Common myeloid progenitor, CD34-positive (primary cell): ENCODE results near the gene DEFB123.
A peak's percentile ranks its signal among the peaks of the same experiment; 100 is the strongest.

Experiments used
- CTCF ChIA-PET: fragments of 350-600 bp; sonication (Branson Sonifier 250); formaldehyde crosslinking; loops from one replicate; lab custom pipeline; 2021; ENCODE audit warnings: antibody characterized with exemption; lab: Charles Lee
- POLR2A ChIA-PET: fragments of 350-600 bp; sonication (Branson Sonifier 250); formaldehyde crosslinking; loops from one replicate; lab custom pipeline; 2021; ENCODE audit warnings: antibody characterized with exemption; lab: Charles Lee
- DNase-seq, 3 donors: peaks; one replicate each; pipeline versions ENCODE4 v3.0.0 to v3.0.0-alpha.2; 2013
- H3K27ac ChIP-seq, 2 experiments: 1 replicate in 1 of 2; 2 replicates in 1 of 2; pipeline ENCODE4 v1.7.0; 2013; ENCODE audit warnings: inconsistent platforms in 2 of 2, low read length in 2 of 2, mild to moderate bottlenecking in 2 of 2, low read depth in 1 of 2, moderate library complexity in 1 of 2; ENCODE audit not compliant: severe bottlenecking in 2 of 2, insufficient read depth in 1 of 2, poor library complexity in 1 of 2
- H3K27me3 ChIP-seq, 5 experiments: replicated peaks in 2 of 5; 1 replicate in 3 of 5; 2 replicates in 2 of 5; pipeline versions ENCODE4 v1.6.1 to v1.7.0; 2013; ENCODE audit warnings: low read length in 4 of 5, mild to moderate bottlenecking in 2 of 5, moderate library complexity in 2 of 5, inconsistent platforms in 1 of 5; ENCODE audit not compliant: insufficient read depth in 5 of 5, control insufficient read depth in 4 of 5
- H3K36me3 ChIP-seq, 4 experiments: 1 replicate in 2 of 4; 2 replicates in 2 of 4; pipeline versions ENCODE4 v1.6.1 to v1.7.0; 2013; ENCODE audit warnings: low read length in 3 of 4, control low read depth in 1 of 4, mild to moderate bottlenecking in 1 of 4; ENCODE audit not compliant: control insufficient read depth in 4 of 4, insufficient read depth in 4 of 4
- H3K4me1 ChIP-seq, 4 experiments: 1 replicate in 3 of 4; 2 replicates in 1 of 4; pipeline versions ENCODE4 v1.6.1 to v1.7.1; 2013; ENCODE audit warnings: low read length in 3 of 4, mild to moderate bottlenecking in 3 of 4, control low read depth in 1 of 4, inconsistent platforms in 1 of 4, moderate library complexity in 1 of 4; ENCODE audit not compliant: control insufficient read depth in 4 of 4, insufficient read depth in 4 of 4; ENCODE audit errors: control extremely low read depth in 1 of 4
- H3K4me3 ChIP-seq, 7 experiments: 1 replicate in 4 of 7; 2 replicates in 3 of 7; pipeline versions ENCODE4 v1.5.1 to v1.7.0; 2013; ENCODE audit warnings: mild to moderate bottlenecking in 7 of 7, low read length in 6 of 7, moderate library complexity in 6 of 7, inconsistent platforms in 2 of 7, low read depth in 2 of 7, control low read depth in 1 of 7; ENCODE audit not compliant: insufficient read depth in 4 of 7, control insufficient read depth in 1 of 7; ENCODE audit errors: extremely low read depth in 1 of 7
- H3K9me3 ChIP-seq, 5 experiments: 1 replicate in 4 of 5; 2 replicates in 1 of 5; pipeline versions ENCODE4 v1.6.1 to v1.7.1; 2013; ENCODE audit warnings: low read length in 4 of 5, mild to moderate bottlenecking in 2 of 5, inconsistent platforms in 1 of 5, low read depth in 1 of 5, moderate library complexity in 1 of 5; ENCODE audit not compliant: control insufficient read depth in 4 of 5, insufficient read depth in 2 of 5; ENCODE audit errors: control extremely low read depth in 1 of 5
- WGBS: methylation state at CpG from one replicate; pipeline ENCODE4 v1.1.5; 2013; ENCODE audit not compliant: insufficient coverage; 5-methylcytosine and 5-hydroxymethylcytosine counted together

DEFB123 gene

GRCh38 chr20:31485450-31486339 lies 45.3 kb downstream of the DEFB123 start:
- Histone ChIP-seq H3K27me3 (peaks cover 0 to 18% (median 0%) of the 10 kb centered on the region in 5 experiments), H3K4me3 (peak overlapping the region in 3 of 7 experiments; percentile 50 to 63 (median 51)), H3K9me3 (peaks cover 0 to 4% (median 0%) of the 10 kb centered on the region in 5 experiments), H3K4me1 (peaks cover 0 to 31% (median 9%) of the 10 kb centered on the region in 4 experiments), H3K27ac (no peak overlapping the region), H3K36me3 (no peaks in the 10 kb centered on the region)
- DNase-seq, result peak in 2 of 3 donors; percentile 37 to 44
- CTCF ChIA-PET, result interaction anchor here (1.0 to 13.7 kb wide), 2 partner anchors 16 to 27 kb away, joined by 3 to 99 read pairs; no protein-coding TSS in a partner anchor
- WGBS, result 12% methylated on average over 18 of the region's 31 CpGs
- POLR2A ChIA-PET, result no interaction called here

- no peak overlapping the region for H3K4me3 ChIP-seq
- ChIA-PET CTCF (interaction anchor here (0.9 to 13.7 kb wide), 4 partner anchors 8 to 29 kb away, joined by 3 to 99 read pairs (median 4); no protein-coding TSS in a partner anchor), POLR2A (no interaction called here)
- H3K27ac ChIP-seq, result no peak overlapping the region
- H3K9me3 ChIP-seq, result peaks cover 0 to 4% (median 0%) of the 10 kb centered on the region in 5 experiments
- no peaks in the 10 kb centered on the region for H3K36me3 ChIP-seq
- H3K27me3 ChIP-seq, result peaks cover 0 to 18% (median 0%) of the 10 kb centered on the region in 5 experiments
- DNase-seq, result no peak
- H3K4me1 ChIP-seq, result peaks cover 0 to 31% (median 9%) of the 10 kb centered on the region in 4 experiments
- 100% methylated on average over 1 of the region's 2 CpGs for WGBS
Measured at GRCh38 chr20:31488115-31488514, 47.7 kb downstream of the DEFB123 start.

GRCh38 chr20:31489152-31489551 lies 48.7 kb downstream of the DEFB123 start:
- CTCF ChIA-PET, result interaction anchor here (0.9 to 13.7 kb wide), 4 partner anchors 13 to 30 kb away, joined by 3 to 99 read pairs (median 6); no protein-coding TSS in a partner anchor
- no peak for DNase-seq
- H3K36me3 ChIP-seq, result no peaks in the 10 kb centered on the region
- H3K9me3 ChIP-seq, result peaks cover 0 to 4% (median 0%) of the 10 kb centered on the region in 5 experiments
- peaks cover 0 to 15% (median 0%) of the 10 kb centered on the region in 5 experiments for H3K27me3 ChIP-seq
- peaks cover 0 to 31% (median 9%) of the 10 kb centered on the region in 4 experiments for H3K4me1 ChIP-seq
- POLR2A ChIA-PET, result no interaction called here
- no peak overlapping the region for H3K27ac ChIP-seq
- no peak overlapping the region for H3K4me3 ChIP-seq
- WGBS, result 100% methylated on average over 2 of the region's 3 CpGs

GRCh38 chr20:31490752-31491151 lies 50.3 kb downstream of the DEFB123 start:
- Histone ChIP-seq H3K9me3 (no peaks in the 10 kb centered on the region), H3K27ac (no peak overlapping the region), H3K36me3 (no peaks in the 10 kb centered on the region), H3K4me3 (no peak overlapping the region), H3K27me3 (peaks cover 0 to 4% (median 0%) of the 10 kb centered on the region in 5 experiments), H3K4me1 (peaks cover 0 to 25% (median 7%) of the 10 kb centered on the region in 4 experiments)
- CTCF ChIA-PET, result interaction anchor here (13.7 kb wide), 1 partner anchor 11 kb away, joined by 99 read pairs; no protein-coding TSS in a partner anchor
- DNase-seq, result no peak
- POLR2A ChIA-PET, result interaction anchor here (0.7 kb wide), 1 partner anchor 233 kb away, joined by 3 read pairs; no protein-coding TSS in a partner anchor
- WGBS, result 96% methylated on average over 3 of the region's 3 CpGs

GRCh38 chr20:31494131-31494530 lies 53.7 kb downstream of the DEFB123 start:
- H3K27me3 ChIP-seq, result peaks cover 0 to 13% (median 0%) of the 10 kb centered on the region in 5 experiments
- H3K36me3 ChIP-seq, result no peaks in the 10 kb centered on the region
- ChIA-PET POLR2A (no interaction called here), CTCF (interaction anchor here (0.8 kb wide), 1 partner anchor 9 kb away, joined by 3 read pairs; no protein-coding TSS in a partner anchor)
- no peaks in the 10 kb centered on the region for H3K4me1 ChIP-seq
- WGBS, result 83% methylated on average over 1 of the region's 2 CpGs
- H3K27ac ChIP-seq, result no peak overlapping the region
- H3K4me3 ChIP-seq, result no peak overlapping the region
- no peak for DNase-seq
- no peaks in the 10 kb centered on the region for H3K9me3 ChIP-seq

GRCh38 chr20:31496761-31497295 lies 56.4 kb downstream of the DEFB123 start:
- no peaks in the 10 kb centered on the region for H3K4me1 ChIP-seq
- WGBS, result 77% methylated on average over 15 of the region's 15 CpGs
- DNase-seq, result no peak
- H3K4me3 ChIP-seq, result no peak overlapping the region
- POLR2A ChIA-PET, result no interaction called here
- H3K9me3 ChIP-seq, result no peaks in the 10 kb centered on the region
- H3K27me3 ChIP-seq, result peaks cover 0 to 13% (median 0%) of the 10 kb centered on the region in 5 experiments
- no peak overlapping the region for H3K27ac ChIP-seq
- CTCF ChIA-PET, result interaction anchor here (1.1 to 1.2 kb wide), 3 partner anchors 9 to 20 kb away, joined by 3 to 4 read pairs (median 3); no protein-coding TSS in a partner anchor
- no peaks in the 10 kb centered on the region for H3K36me3 ChIP-seq
